Keratinocyte (primary cell): ENCODE data around the gene KLHL14. TPM values are rescaled to one million over a fixed set of nuclear protein-coding genes. Genes with fewer than 3 reads are reported as not detected.

Experiments
- DNase-seq: peaks from one replicate; pipeline ENCODE4 v3.0.0-alpha.2; 2011; ENCODE audit warnings: low read depth, missing footprints, low spot score
- FAIRE-seq: peaks from 2 replicates; lab custom pipeline; 2011; peaks lifted over from hg19 to GRCh38; lab: Jason Lieb, UNC
- H2AFZ ChIP-seq: 2 replicates; pipeline ENCODE4 v1.6.0; 2012; ENCODE audit warnings: low read length, control low read depth, inconsistent platforms; ENCODE audit not compliant: control insufficient read depth
- H3K27ac ChIP-seq: 2 replicates; pipeline ENCODE4 v1.5.1; 2011; ENCODE audit warnings: low read length; ENCODE audit not compliant: control insufficient read depth, insufficient read depth
- H3K27me3 ChIP-seq: 3 replicates; pipeline ENCODE4 v1.6.0; 2011; ENCODE audit warnings: low read length; ENCODE audit not compliant: control insufficient read depth, insufficient read depth; ENCODE audit errors: extremely low read depth
- H3K36me3 ChIP-seq, 2 experiments: 2 replicates in 1 of 2; 3 replicates in 1 of 2; pipeline ENCODE4 v1.5.1; 2011; ENCODE audit warnings: low read length in 2 of 2, mild to moderate bottlenecking in 1 of 2; ENCODE audit not compliant: control insufficient read depth in 2 of 2, insufficient read depth in 2 of 2; ENCODE audit errors: extremely low read depth in 1 of 2
- H3K4me1 ChIP-seq: 3 replicates; pipeline ENCODE4 v1.5.1; 2011; ENCODE audit warnings: low read length; ENCODE audit not compliant: control insufficient read depth, insufficient read depth; ENCODE audit errors: extremely low read depth
- H3K4me2 ChIP-seq: 3 replicates; pipeline ENCODE4 v1.6.0; 2011; ENCODE audit warnings: low read depth, low read length; ENCODE audit not compliant: control insufficient read depth, insufficient read depth; ENCODE audit errors: extremely low read depth
- H3K4me3 ChIP-seq, 3 experiments: fragments of 200-600 bp in 1 of 3; sonication (generic) in 1 of 3; 2 replicates in 2 of 3; 3 replicates in 1 of 3; pipeline ENCODE4 v1.5.1; 2011 to 2016; ENCODE audit warnings: low read length in 3 of 3, mild to moderate bottlenecking in 3 of 3, control low read depth in 2 of 3, inconsistent platforms in 1 of 3, low read depth in 1 of 3, mixed read lengths in 1 of 3, mixed run types in 1 of 3, moderate library complexity in 1 of 3; ENCODE audit not compliant: control insufficient read depth in 2 of 3, insufficient read depth in 2 of 3; ENCODE audit errors: extremely low read depth in 1 of 3
- H3K79me2 ChIP-seq: 2 replicates; pipeline ENCODE4 v1.6.0; 2012; ENCODE audit warnings: low read length; ENCODE audit not compliant: control insufficient read depth, insufficient read depth
- H3K9ac ChIP-seq: 3 replicates; pipeline ENCODE4 v1.6.0; 2011; ENCODE audit warnings: low read length; ENCODE audit not compliant: control insufficient read depth, insufficient read depth; ENCODE audit errors: extremely low read depth
- H3K9me1 ChIP-seq: 3 replicates; pipeline ENCODE4 v1.6.0; 2011; ENCODE audit warnings: low read length; ENCODE audit not compliant: control insufficient read depth, insufficient read depth; ENCODE audit errors: extremely low read depth
- H3K9me3 ChIP-seq: 2 replicates; pipeline ENCODE4 v1.5.1; 2012; ENCODE audit warnings: low read depth, low read length; ENCODE audit not compliant: control insufficient read depth
- H4K20me1 ChIP-seq: 3 replicates; pipeline ENCODE4 v1.6.0; 2011; ENCODE audit warnings: low read length; ENCODE audit not compliant: control insufficient read depth, insufficient read depth; ENCODE audit errors: extremely low read depth
- CTCF ChIP-seq, 3 experiments: IDR thresholded peaks in 1 of 3; conservative IDR thresholded peaks in 1 of 3; optimal IDR thresholded peaks in 1 of 3; 2 replicates in 2 of 3; 3 replicates in 1 of 3; pipeline versions ENCODE3 to v1.5.1; 2011; ENCODE audit warnings: low read length in 3 of 3, mild to moderate bottlenecking in 3 of 3, moderate library complexity in 2 of 3, control low read depth in 1 of 3, inconsistent platforms in 1 of 3; ENCODE audit not compliant: insufficient read depth in 2 of 3; ENCODE audit errors: extremely low read depth in 1 of 3
- EZH2 ChIP-seq: IDR thresholded peaks from one replicate; pipeline ENCODE4 v1.6.1; 2012; ENCODE audit warnings: inconsistent platforms, mild to moderate bottlenecking, low read length, moderate library complexity
- dilution Hi-C: fragments of 300-500 bp; cut with MboI; formaldehyde crosslinking; loops from one replicate; pipeline ENCODE4 v1.7.0; 2020; ENCODE audit warnings: low sequenced_read_pairs; ENCODE audit not compliant: extremely low pct_ligation_motif_present
- polyA plus RNA-seq, 5 experiments: library from polyadenylated mRNA; depleted of rRNA in 3 of 5; stranded (reverse) in 3 of 5; stranded (forward) in 1 of 5; unstranded in 1 of 5; fragments of >200 nt; gene quantifications; 1 replicate in 1 of 5; 2 replicates in 3 of 5; 3 replicates in 1 of 5; pipeline versions ENCODE4 v1.2.1 to v1.2.3, GENCODE V29; 2011 to 2012; ENCODE audit warnings: missing spikeins in 2 of 5, low read depth in 1 of 5, low replicate concordance in 1 of 5

Gene KLHL14
- polyA plus RNA-seq, 1 donor (not counting 4 experiments of a cell fraction or from before 2014, with no cell fraction given) = not detected

- dilution Hi-C loops = no loop called here
- no peak for DNase-seq
- H2AFZ ChIP-seq = no peak overlapping the region
Measured at GRCh38 chr18:32717126-32717525, 55.7 kb downstream of the KLHL14 start.

GRCh38 chr18:32714571-32715148, 58.2 kb downstream of the KLHL14 start:
- Histone ChIP-seq H3K4me1 (no peaks in the 10 kb centered on the region), H3K27me3 (no peaks in the 10 kb centered on the region), H3K4me3 (no peak overlapping the region), H3K9me1 (no peaks in the 10 kb centered on the region), H3K9me3 (no peaks in the 10 kb centered on the region), H3K36me3 (no peaks in the 10 kb centered on the region), H3K9ac (no peak overlapping the region), H3K27ac (no peak overlapping the region), H4K20me1 (no peaks in the 10 kb centered on the region), H3K4me2 (peak overlapping the region; percentile 14), H3K79me2 (no peaks in the 10 kb centered on the region), H2AFZ (no peak overlapping the region)
- dilution Hi-C loops = no loop called here
- peak; percentile 80 for FAIRE-seq
- DNase-seq = no peak
- TF ChIP-seq CTCF (optimal IDR thresholded peaks at IDR 0.05 in 1 of 3, IDR thresholded peaks at IDR 0.05 in 1 of 3, conservative IDR thresholded peaks at IDR 0.05 in 1 of 3; ENCODE audit: extremely low read depth in 1 of 3, insufficient read depth in 2 of 3, low read length in 3 of 3) = peak; percentile 75 to 78 (median 78)
- no peak for TF ChIP-seq EZH2

More at GRCh38 chr18:32717126-32717525, 55.7 kb downstream of the KLHL14 start:
- no peak overlapping the region for H3K27ac ChIP-seq
- no peaks in the 10 kb centered on the region for H3K9me1 ChIP-seq
- TF ChIP-seq EZH2 = no peak
- no peak for TF ChIP-seq CTCF (optimal IDR thresholded peaks at IDR 0.05 in 1 of 3, IDR thresholded peaks at IDR 0.05 in 1 of 3, conservative IDR thresholded peaks at IDR 0.05 in 1 of 3; ENCODE audit: extremely low read depth in 1 of 3, insufficient read depth in 2 of 3, low read length in 3 of 3)
- H3K4me1 ChIP-seq = no peaks in the 10 kb centered on the region
- H3K9me3 ChIP-seq = no peaks in the 10 kb centered on the region
- no peaks in the 10 kb centered on the region for H3K27me3 ChIP-seq
- no peaks in the 10 kb centered on the region for H4K20me1 ChIP-seq
- no peak for FAIRE-seq
- H3K4me2 ChIP-seq = no peak overlapping the region
- H3K4me3 ChIP-seq = no peak overlapping the region
- no peaks in the 10 kb centered on the region for H3K79me2 ChIP-seq
- H3K9ac ChIP-seq = no peak overlapping the region
- H3K36me3 ChIP-seq = no peaks in the 10 kb centered on the region
